Measurements from ENCODE around the gene FCRL6. TPM values are rescaled to one million over a fixed set of nuclear protein-coding genes. Genes with fewer than 3 reads are reported as not detected.

FCRL6 gene
- total and polyA plus RNA-seq, 2 experiments from 2014 or later: not detected

DNA sequence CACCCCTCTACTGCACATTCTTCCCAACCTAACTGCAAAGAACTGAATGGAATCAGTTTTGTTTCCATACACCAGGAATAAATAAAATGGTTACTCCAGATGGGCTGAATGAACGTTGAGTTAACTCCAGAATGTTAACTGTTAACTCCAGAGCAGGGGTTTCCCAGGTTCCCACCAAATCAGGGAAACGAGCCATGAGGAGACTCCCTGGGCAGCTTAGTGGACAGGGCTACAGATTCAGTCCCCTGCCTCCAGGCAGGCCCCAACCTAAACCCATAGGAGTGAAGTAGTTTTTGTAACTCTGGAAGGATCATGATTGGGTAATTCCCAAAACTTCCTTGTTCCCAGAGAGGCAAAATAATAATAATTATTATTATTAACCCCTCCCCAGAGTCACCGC lies 46.2 kb downstream of the FCRL6 start:
- H3K27me3 ChIP-seq (replicated peaks; ENCODE audit: insufficient read depth): no peaks in the 10 kb centered on the region
- H3K4me2 ChIP-seq (ENCODE audit: unreplicated experiment): no peak overlapping the region
- H3K9me2 ChIP-seq (ENCODE audit: insufficient read depth): no peaks in the 10 kb centered on the region
- no peaks in the 10 kb centered on the region for H3K36me3 ChIP-seq (ENCODE audit: low read depth)
- H3K9me3 ChIP-seq (ENCODE audit: low read depth): no peaks in the 10 kb centered on the region
- DNase-seq: no peak
- in situ Hi-C loops (cut with MboI): no loop called here
- peak overlapping the region; percentile 90 for H3K27ac ChIP-seq
- no peak overlapping the region for H3K4me3 ChIP-seq
- TF ChIP-seq EZH2 (IDR thresholded peaks at IDR 0.05; ENCODE audit: insufficient read depth, poor library complexity, severe bottlenecking) (no peak), EZH2phosphoT487 (IDR thresholded peaks at IDR 0.05; ENCODE audit: insufficient read depth, low read depth) (no peak)
- 40 to 44% methylated on average over 3 of the region's 3 CpGs for WGBS, 2 experiments (ENCODE audit: low coverage in 1 of 2, low lambda C conversion rate in 2 of 2, missing lambda C conversion rate in 2 of 2)
- peaks cover 20% of the 10 kb centered on the region for H3F3A ChIP-seq (ENCODE audit: insufficient read depth)
- no peak overlapping the region for H2AFZ ChIP-seq
- H3K4me1 ChIP-seq (ENCODE audit: insufficient read depth): peaks cover 23% of the 10 kb centered on the region
- H3K79me2 ChIP-seq (ENCODE audit: insufficient read depth): 0 out of 2 replicates have a peak, but pooled peaks cover 4% of the 10 kb centered on the region
- H4K20me1 ChIP-seq (ENCODE audit: insufficient read depth): no peaks in the 10 kb centered on the region
- H3K9ac ChIP-seq: no peak overlapping the region

GRCh38 chr1:159849626-159850366 lies 47.6 kb downstream of the FCRL6 start:
- H3K9me2 ChIP-seq (ENCODE audit: insufficient read depth): no peaks in the 10 kb centered on the region
- H3K4me1 ChIP-seq (ENCODE audit: insufficient read depth): peaks cover 30% of the 10 kb centered on the region
- no peaks in the 10 kb centered on the region for H3K36me3 ChIP-seq (ENCODE audit: low read depth)
- DNase-seq: peak; percentile 75
- H3K4me2 ChIP-seq (ENCODE audit: unreplicated experiment): peak overlapping the region; percentile 63
- peak overlapping the region; percentile 43 for H3K4me3 ChIP-seq
- peak overlapping the region; percentile 90 for H3K27ac ChIP-seq
- no peaks in the 10 kb centered on the region for H3K9me3 ChIP-seq (ENCODE audit: low read depth)
- in situ Hi-C loops (cut with MboI): no loop called here
- peak overlapping the region; percentile 64 for H2AFZ ChIP-seq
- H3K9ac ChIP-seq: peak overlapping the region; percentile 53
- peaks cover 27% of the 10 kb centered on the region for H3F3A ChIP-seq (ENCODE audit: insufficient read depth)
- H4K20me1 ChIP-seq (ENCODE audit: insufficient read depth): no peaks in the 10 kb centered on the region
- 0 out of 2 replicates have a peak, but pooled peaks cover 4% of the 10 kb centered on the region for H3K79me2 ChIP-seq (ENCODE audit: insufficient read depth)
- WGBS, 2 experiments (ENCODE audit: low coverage in 1 of 2, low lambda C conversion rate in 2 of 2, missing lambda C conversion rate in 2 of 2): 18 to 30% methylated on average over 2 of the region's 2 CpGs
- no peaks in the 10 kb centered on the region for H3K27me3 ChIP-seq (replicated peaks; ENCODE audit: insufficient read depth)
- no peak for TF ChIP-seq EZH2phosphoT487 (IDR thresholded peaks at IDR 0.05; ENCODE audit: insufficient read depth, low read depth)
- no peak for TF ChIP-seq EZH2 (IDR thresholded peaks at IDR 0.05; ENCODE audit: insufficient read depth, poor library complexity, severe bottlenecking)

DNA sequence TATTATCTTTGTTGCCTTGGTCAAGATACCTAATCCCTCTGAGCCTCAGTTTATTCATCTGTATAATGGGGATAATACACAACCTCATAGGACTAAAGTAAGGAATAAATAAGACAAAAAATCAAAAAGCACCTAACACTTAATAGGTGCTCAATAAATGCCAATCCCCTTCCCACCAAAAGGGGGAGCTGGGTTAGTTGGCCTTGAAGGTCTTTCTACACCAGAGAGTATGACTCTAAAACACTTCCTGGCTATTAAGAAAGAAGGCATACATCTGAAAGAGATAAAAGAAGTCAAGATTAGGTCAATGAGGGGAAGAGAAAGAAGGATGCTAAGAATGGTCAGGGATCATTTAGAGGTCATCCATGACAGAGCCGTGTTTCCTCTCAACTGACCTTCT lies 49.2 kb downstream of the FCRL6 start:
- TF ChIP-seq EZH2 (IDR thresholded peaks at IDR 0.05; ENCODE audit: insufficient read depth, poor library complexity, severe bottlenecking) (no peak), EZH2phosphoT487 (IDR thresholded peaks at IDR 0.05; ENCODE audit: insufficient read depth, low read depth) (no peak)
- Histone ChIP-seq H3K4me2 (ENCODE audit: unreplicated experiment) (no peak overlapping the region), H3K4me1 (ENCODE audit: insufficient read depth) (peaks cover 33% of the 10 kb centered on the region), H3K9me3 (ENCODE audit: low read depth) (no peaks in the 10 kb centered on the region), H3K4me3 (no peak overlapping the region), H3K79me2 (ENCODE audit: insufficient read depth) (0 out of 2 replicates have a peak, but pooled peaks cover 4% of the 10 kb centered on the region), H3F3A (ENCODE audit: insufficient read depth) (peaks cover 27% of the 10 kb centered on the region), H3K9me2 (ENCODE audit: insufficient read depth) (no peaks in the 10 kb centered on the region), H4K20me1 (ENCODE audit: insufficient read depth) (no peaks in the 10 kb centered on the region), H3K27ac (no peak overlapping the region), H3K9ac (no peak overlapping the region), H3K36me3 (ENCODE audit: low read depth) (no peaks in the 10 kb centered on the region), H2AFZ (no peak overlapping the region), H3K27me3 (replicated peaks; ENCODE audit: insufficient read depth) (no peaks in the 10 kb centered on the region)
- DNase-seq: no peak
- 95 to 97% methylated on average over 1 of the region's 1 CpG for WGBS, 2 experiments (ENCODE audit: low coverage in 1 of 2, low lambda C conversion rate in 2 of 2, missing lambda C conversion rate in 2 of 2)
- in situ Hi-C loops (cut with MboI): no loop called here

DNA sequence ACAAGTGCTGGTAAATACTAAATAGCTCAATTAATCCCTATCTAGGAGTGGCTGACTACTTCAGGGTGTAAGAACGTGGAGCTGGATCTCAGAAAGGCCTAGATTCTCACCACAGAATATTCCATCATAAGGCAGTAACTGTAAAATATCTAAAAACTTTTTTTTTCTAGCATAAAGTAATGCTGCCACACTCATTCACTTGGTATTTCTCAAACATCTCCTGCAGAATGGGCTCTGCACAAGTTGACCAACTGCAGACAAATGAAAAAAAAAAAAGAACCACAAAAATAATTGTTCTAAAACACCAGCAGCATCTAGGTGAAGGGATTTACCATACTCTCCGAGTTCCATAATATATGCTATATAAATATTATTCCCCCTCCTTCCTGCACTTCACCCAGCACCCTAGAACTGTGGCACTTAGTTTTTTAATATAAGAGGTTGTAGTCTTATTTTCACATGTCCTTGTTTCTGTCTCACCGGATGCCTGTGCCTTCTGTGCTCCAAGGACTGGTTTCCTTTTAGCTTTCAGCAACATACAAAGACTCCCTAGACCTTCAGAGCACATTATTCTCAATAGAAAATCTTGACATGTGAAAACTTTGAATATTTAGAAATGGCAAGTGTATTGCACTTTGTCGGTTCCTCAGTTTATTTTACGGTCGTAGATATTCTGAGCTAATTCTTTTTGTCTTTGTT lies 51.4 kb downstream of the FCRL6 start:
- Histone ChIP-seq H3K4me2 (ENCODE audit: unreplicated experiment) (peak overlapping the region; percentile 79), H3K4me3 (peak overlapping the region; percentile 79), H3K27me3 (replicated peaks; ENCODE audit: insufficient read depth) (no peaks in the 10 kb centered on the region), H4K20me1 (ENCODE audit: insufficient read depth) (no peaks in the 10 kb centered on the region), H3K9me2 (ENCODE audit: insufficient read depth) (no peaks in the 10 kb centered on the region), H3K79me2 (ENCODE audit: insufficient read depth) (0 out of 2 replicates have a peak, but pooled peaks cover 4% of the 10 kb centered on the region), H2AFZ (peak overlapping the region; percentile 63), H3K9me3 (ENCODE audit: low read depth) (no peaks in the 10 kb centered on the region), H3F3A (ENCODE audit: insufficient read depth) (peaks cover 27% of the 10 kb centered on the region), H3K36me3 (ENCODE audit: low read depth) (no peaks in the 10 kb centered on the region), H3K4me1 (ENCODE audit: insufficient read depth) (peaks cover 33% of the 10 kb centered on the region), H3K27ac (peak overlapping the region; percentile 90), H3K9ac (peak overlapping the region; percentile 94)
- in situ Hi-C loops (cut with MboI): no loop called here
- peak; percentile 68 for DNase-seq
- WGBS, 2 experiments (ENCODE audit: low coverage in 1 of 2, low lambda C conversion rate in 2 of 2, missing lambda C conversion rate in 2 of 2): 19 to 21% methylated on average over 6 of the region's 6 CpGs
- TF ChIP-seq EZH2 (IDR thresholded peaks at IDR 0.05; ENCODE audit: insufficient read depth, poor library complexity, severe bottlenecking) (no peak), EZH2phosphoT487 (IDR thresholded peaks at IDR 0.05; ENCODE audit: insufficient read depth, low read depth) (no peak)
